ENCODE data around the gene PRR5. TPM values are rescaled to one million over a fixed set of nuclear protein-coding genes. Genes with fewer than 3 reads are reported as not detected.

PRR5 gene
- total RNA-seq, 1 experiment from 2014 or later: 11.8 TPM

DNA sequence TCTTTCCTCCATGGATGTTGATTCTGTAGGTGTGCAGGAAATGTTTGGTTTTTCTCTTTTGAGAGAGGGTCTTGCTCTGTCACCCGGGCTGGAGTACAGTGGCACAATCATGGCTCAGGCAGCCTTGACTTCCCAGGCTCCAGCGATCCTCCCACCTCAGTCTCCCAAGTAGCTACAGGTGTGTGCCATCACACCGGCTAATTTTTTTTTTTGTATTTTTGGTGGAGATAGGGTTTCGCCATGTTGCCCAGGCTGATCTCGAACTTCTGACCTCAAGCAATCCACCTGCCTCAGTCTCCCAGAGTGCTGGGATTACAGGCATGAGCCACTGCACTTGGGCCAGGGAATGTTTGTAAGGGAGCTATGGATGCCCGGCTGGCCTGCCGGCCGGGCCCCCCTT is 4.5 kb downstream of the PRR5 start:
- H3K36me3 Mint-ChIP-seq (ENCODE audit: insufficient read depth in 1 of 3, low read depth in 3 of 3): peaks cover 0 to 4% (median 3%) of the 10 kb centered on the region in 3 experiments; a peak in 2 of 7 replicates
- Histone ChIP-seq H3T11ph (ENCODE audit: low read length) (no peak overlapping the region), H3K56ac (ENCODE audit: insufficient read length, low read depth, low read length) (no peak overlapping the region), H3K14ac (ENCODE audit: insufficient read depth, low read length) (no peak overlapping the region), H3K27me3 (ENCODE audit: insufficient read depth, low read length) (peaks cover 4% of the 10 kb centered on the region; the same call in 1 of the 2 replicates), H3K27ac (ENCODE audit: insufficient read length, low read depth, low read length) (no peak overlapping the region), H3K79me2 (ENCODE audit: insufficient read depth, low read length) (no peaks in the 10 kb centered on the region), H3K23me2 (ENCODE audit: insufficient read length, low read depth, low read length, poor library complexity, severe bottlenecking) (peaks cover 3% of the 10 kb centered on the region), H3K9ac (ENCODE audit: extremely low read depth, insufficient read length, low read length) (no peak overlapping the region), H2BK20ac (ENCODE audit: low read depth, low read length, poor library complexity, severe bottlenecking) (no peak overlapping the region), H2BK12ac (ENCODE audit: insufficient read length, low read depth, low read length) (no peak overlapping the region), H2BK120ac (ENCODE audit: low read depth, low read length, poor library complexity, severe bottlenecking) (no peak overlapping the region), H3K4ac (ENCODE audit: low read depth, low read length) (no peak overlapping the region), H2BK15ac (ENCODE audit: low read depth, low read length) (no peak overlapping the region), H4K91ac (ENCODE audit: insufficient read length, low read depth, low read length) (no peak overlapping the region), H4K20me1 (ENCODE audit: control insufficient read depth, insufficient read depth, insufficient read length) (peaks cover 3% of the 10 kb centered on the region), H3K79me1 (ENCODE audit: insufficient read depth, low read depth, low read length, poor library complexity, severe bottlenecking) (no peaks in the 10 kb centered on the region), H4K5ac (ENCODE audit: insufficient read length, low read depth, low read length) (no peak overlapping the region), H2AK5ac (ENCODE audit: insufficient read length, low read length) (no peak overlapping the region), H3K18ac (ENCODE audit: insufficient read length, low read depth, low read length) (no peak overlapping the region), H2AFZ (ENCODE audit: low read length) (no peak overlapping the region), H3K9me3 (ENCODE audit: control insufficient read depth, low read depth, low read length) (no peaks in the 10 kb centered on the region), H2BK5ac (ENCODE audit: insufficient read length, low read length) (no peak overlapping the region), H3K4me1 (ENCODE audit: insufficient read depth, low read length) (no peaks in the 10 kb centered on the region), H4K8ac (replicated peaks; ENCODE audit: insufficient read length, low read depth, low read length) (no peak overlapping the region), H3K23ac (ENCODE audit: insufficient read length, low read depth, low read length) (no peak overlapping the region), H3K4me2 (ENCODE audit: insufficient read depth, insufficient read length, low read length) (no peak overlapping the region)
- no peak overlapping the region for H3K4me3 Mint-ChIP-seq
- peak overlapping the region in 1 of 3 experiments; percentile 57; a peak in 2 of 7 replicates for H3K27ac Mint-ChIP-seq
- H3K9me3 Mint-ChIP-seq: no peaks in the 10 kb centered on the region
- no CpG with 5 or more reads among the region's 8 CpGs for WGBS (ENCODE audit: extremely low coverage, insufficient read length, low lambda C conversion rate)
- peaks cover 34% of the 10 kb centered on the region for H3K27me3 Mint-ChIP-seq (ENCODE audit: low read depth)
- H3K4me1 Mint-ChIP-seq: peaks cover 14 to 38% of the 10 kb centered on the region in 2 experiments
- TF ChIP-seq, protein P1, sequence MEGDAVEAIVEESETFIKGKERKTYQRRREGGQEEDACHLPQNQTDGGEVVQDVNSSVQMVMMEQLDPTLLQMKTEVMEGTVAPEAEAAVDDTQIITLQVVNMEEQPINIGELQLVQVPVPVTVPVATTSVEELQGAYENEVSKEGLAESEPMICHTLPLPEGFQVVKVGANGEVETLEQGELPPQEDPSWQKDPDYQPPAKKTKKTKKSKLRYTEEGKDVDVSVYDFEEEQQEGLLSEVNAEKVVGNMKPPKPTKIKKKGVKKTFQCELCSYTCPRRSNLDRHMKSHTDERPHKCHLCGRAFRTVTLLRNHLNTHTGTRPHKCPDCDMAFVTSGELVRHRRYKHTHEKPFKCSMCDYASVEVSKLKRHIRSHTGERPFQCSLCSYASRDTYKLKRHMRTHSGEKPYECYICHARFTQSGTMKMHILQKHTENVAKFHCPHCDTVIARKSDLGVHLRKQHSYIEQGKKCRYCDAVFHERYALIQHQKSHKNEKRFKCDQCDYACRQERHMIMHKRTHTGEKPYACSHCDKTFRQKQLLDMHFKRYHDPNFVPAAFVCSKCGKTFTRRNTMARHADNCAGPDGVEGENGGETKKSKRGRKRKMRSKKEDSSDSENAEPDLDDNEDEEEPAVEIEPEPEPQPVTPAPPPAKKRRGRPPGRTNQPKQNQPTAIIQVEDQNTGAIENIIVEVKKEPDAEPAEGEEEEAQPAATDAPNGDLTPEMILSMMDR (conservative IDR thresholded peaks at IDR 0.05): no peak
- DNase-seq: no peak
